HepG2 (cell line): Measurements from ENCODE around the gene DNAJB11. TPM values are rescaled to one million over a fixed set of nuclear protein-coding genes. Genes with fewer than 3 reads are reported as not detected.

ENCODE experiments used
- ATF1 ChIP-seq: IDR thresholded peaks from 2 replicates; pipeline ENCODE4 v1.6.1; 2016; ENCODE audit warnings: mild to moderate bottlenecking, control low read depth
- BRF2 ChIP-seq: sonication (generic); formaldehyde crosslinking; IDR thresholded peaks from 2 replicates; pipeline ENCODE4 v1.8.1; 2022; ENCODE audit warnings: mild to moderate bottlenecking, missing genetic modification reagents
- ELF4 ChIP-seq: sonication (generic); formaldehyde crosslinking; IDR thresholded peaks from 2 replicates; pipeline ENCODE4 v1.5.0; 2020; ENCODE audit warnings: missing genetic modification reagents, mild to moderate bottlenecking, moderate library complexity, borderline replicate concordance
- GTF2F1 ChIP-seq: fragments of 150-350 bp; IDR thresholded peaks from 2 replicates; pipeline ENCODE4 v1.6.1; 2014; ENCODE audit warnings: low read length
- GTF3A ChIP-seq: sonication (generic); formaldehyde crosslinking; conservative IDR thresholded peaks from 2 replicates; pipeline ENCODE4 v1.4.0; 2020; ENCODE audit warnings: mild to moderate bottlenecking, missing genetic modification reagents
- HMGA1 ChIP-seq: sonication (generic); formaldehyde crosslinking; conservative IDR thresholded peaks from 2 replicates; pipeline ENCODE4 v1.4.0; 2020; ENCODE audit warnings: missing genetic modification reagents
- HOXA5 ChIP-seq: sonication (generic); formaldehyde crosslinking; IDR thresholded peaks from 2 replicates; pipeline ENCODE4 v1.4.0; 2020; ENCODE audit warnings: missing genetic modification reagents
- KLF11 ChIP-seq: IDR thresholded peaks from 2 replicates; pipeline ENCODE4 v1.6.1; 2016; ENCODE audit warnings: missing compliant biosample characterization
- MTF2 ChIP-seq: sonication (generic); formaldehyde crosslinking; IDR thresholded peaks from 2 replicates; pipeline ENCODE4 v1.5.0; 2020; ENCODE audit warnings: missing genetic modification reagents, borderline replicate concordance
- NPAS2 ChIP-seq: sonication (generic); formaldehyde crosslinking; IDR thresholded peaks from 2 replicates; pipeline ENCODE4 v1.8.0; 2022; ENCODE audit warnings: mild to moderate bottlenecking, missing genetic modification reagents, borderline replicate concordance
- RARA ChIP-seq: IDR thresholded peaks from 2 replicates; pipeline ENCODE4 v1.6.1; 2016; ENCODE audit warnings: missing genetic modification reagents, missing compliant biosample characterization
- RORA ChIP-seq: sonication (generic); formaldehyde crosslinking; IDR thresholded peaks from 2 replicates; pipeline ENCODE4 v1.5.0; 2020; ENCODE audit warnings: mild to moderate bottlenecking, missing genetic modification reagents, moderate library complexity
- SIX4 ChIP-seq: sonication (generic); formaldehyde crosslinking; IDR thresholded peaks from 2 replicates; pipeline ENCODE4 v1.4.0; 2020; ENCODE audit warnings: missing genetic modification reagents
- ZFY ChIP-seq: sonication (generic); formaldehyde crosslinking; IDR thresholded peaks from 2 replicates; pipeline ENCODE4 v1.4.0; 2020; ENCODE audit warnings: missing genetic modification reagents
- ZKSCAN8 ChIP-seq: IDR thresholded peaks from 2 replicates; pipeline ENCODE4 v1.6.1; 2016; ENCODE audit warnings: borderline replicate concordance, missing genetic modification reagents, missing compliant biosample characterization
- ZNF292 ChIP-seq: sonication (generic); formaldehyde crosslinking; IDR thresholded peaks from 2 replicates; pipeline ENCODE4 v1.8.1; 2022; ENCODE audit warnings: mild to moderate bottlenecking, low read depth, missing genetic modification reagents, borderline replicate concordance
- ZNF337 ChIP-seq: sonication (generic); formaldehyde crosslinking; IDR thresholded peaks from 2 replicates; pipeline ENCODE4 v1.5.1; 2020; ENCODE audit warnings: missing genetic modification reagents, low read depth, mild to moderate bottlenecking, borderline replicate concordance
- ZNF354B ChIP-seq: sonication (generic); formaldehyde crosslinking; IDR thresholded peaks from 2 replicates; pipeline ENCODE4 v1.8.0; 2022; ENCODE audit warnings: mild to moderate bottlenecking, missing genetic modification reagents
- ZNF546 ChIP-seq: sonication (generic); formaldehyde crosslinking; conservative IDR thresholded peaks from 2 replicates; pipeline ENCODE4 v1.8.1; 2023; ENCODE audit warnings: mild to moderate bottlenecking, missing genetic modification reagents
- ZNF552 ChIP-seq: sonication (generic); formaldehyde crosslinking; IDR thresholded peaks from 2 replicates; pipeline ENCODE4 v1.9.0; 2022; ENCODE audit warnings: missing genetic modification reagents, mild to moderate bottlenecking, borderline replicate concordance
- ZNF557 ChIP-seq: sonication (generic); formaldehyde crosslinking; IDR thresholded peaks from 2 replicates; pipeline ENCODE4 v1.4.0; 2020; ENCODE audit warnings: missing genetic modification reagents
- ZNF678 ChIP-seq: sonication (generic); formaldehyde crosslinking; IDR thresholded peaks from 2 replicates; pipeline ENCODE4 v1.4.0; 2020; ENCODE audit warnings: mild to moderate bottlenecking, missing genetic modification reagents
- ZNF788 ChIP-seq: sonication (generic); formaldehyde crosslinking; IDR thresholded peaks from 2 replicates; pipeline ENCODE4 v1.5.0; 2020; ENCODE audit warnings: mild to moderate bottlenecking, missing genetic modification reagents, borderline replicate concordance
- polyA plus RNA-seq, 8 experiments: library from polyadenylated mRNA; depleted of rRNA in 3 of 8; stranded (reverse) in 7 of 8; unstranded in 1 of 8; fragments of >200 nt; fragmentation: Illumina TruSeq in 4 of 8; extraction: Trizol in 4 of 8; gene quantifications; 2 replicates each; pipeline versions ENCODE4 v1.2.1 to v1.2.3, GENCODE V29; 2011 to 2016; ENCODE audit warnings: low read depth in 4 of 8, missing spikeins in 1 of 8, mixed read lengths in 1 of 8; ENCODE audit not compliant: insufficient read depth in 1 of 8
- total RNA-seq, 5 experiments: library from RNA; depleted of rRNA; stranded (reverse); fragments of >200 nt; fragmentation: Illumina TruSeq; extraction: Trizol; gene quantifications; 2 replicates each; pipeline ENCODE4 v1.2.3, GENCODE V29; 2016; ENCODE audit warnings: low read depth in 1 of 5
- TF ChIP-seq, protein P1 (sequence below): fragments of 450-650 bp; IDR thresholded peaks from 2 replicates; pipeline ENCODE4 v1.6.1; 2017; ENCODE audit warnings: mild to moderate bottlenecking
- TF ChIP-seq, protein P2 (sequence below): sonication (generic); formaldehyde crosslinking; IDR thresholded peaks from 2 replicates; pipeline ENCODE4 v1.4.0; 2020; ENCODE audit warnings: missing genetic modification reagents, borderline replicate concordance

Gene DNAJB11
- total and polyA plus RNA-seq, 2 of the 13 experiments (the other 11 are each of a cell fraction or from before 2014, with no cell fraction given): 41.0 to 132 TPM

DNA sequence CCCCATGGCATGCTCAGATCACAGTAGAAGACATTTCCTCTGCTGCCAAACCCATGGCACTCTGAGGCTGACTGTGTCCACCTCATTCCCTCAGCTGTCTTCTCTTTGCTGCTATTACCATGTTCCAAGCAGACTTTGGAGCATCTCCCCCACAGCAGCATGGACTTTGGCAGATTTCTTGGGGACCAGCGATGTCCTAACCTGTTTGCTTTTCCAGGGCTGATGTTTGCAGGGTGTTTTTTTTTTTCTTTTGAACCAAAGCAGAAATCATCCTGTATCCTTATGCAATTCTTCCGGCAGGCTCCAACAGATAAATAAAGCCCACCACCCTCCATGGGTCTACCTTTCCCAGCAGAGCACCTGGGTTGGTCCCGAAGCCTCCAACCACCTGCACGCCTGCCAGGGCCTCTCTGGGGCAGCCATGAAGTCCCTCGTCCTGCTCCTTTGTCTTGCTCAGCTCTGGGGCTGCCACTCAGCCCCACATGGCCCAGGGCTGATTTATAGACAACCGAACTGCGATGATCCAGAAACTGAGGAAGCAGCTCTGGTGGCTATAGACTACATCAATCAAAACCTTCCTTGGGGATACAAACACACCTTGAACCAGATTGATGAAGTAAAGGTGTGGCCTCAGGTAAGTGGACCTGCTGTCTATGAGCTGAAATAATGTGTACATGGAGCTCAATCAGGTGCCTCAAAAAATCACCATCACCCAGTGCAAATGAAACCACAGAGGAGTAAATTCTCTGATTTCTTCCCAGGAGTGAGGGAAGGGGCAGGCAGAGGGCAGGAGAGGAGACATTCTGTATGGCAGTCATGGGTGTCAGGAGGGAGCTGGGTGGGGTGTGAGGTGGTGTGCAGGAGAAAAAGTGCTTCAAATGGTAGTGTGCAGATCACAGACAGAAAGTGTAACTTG is 42.5 kb downstream of the DNAJB11 start, which contains the start of gene AHSG (continued):
- TF ChIP-seq, protein P1, sequence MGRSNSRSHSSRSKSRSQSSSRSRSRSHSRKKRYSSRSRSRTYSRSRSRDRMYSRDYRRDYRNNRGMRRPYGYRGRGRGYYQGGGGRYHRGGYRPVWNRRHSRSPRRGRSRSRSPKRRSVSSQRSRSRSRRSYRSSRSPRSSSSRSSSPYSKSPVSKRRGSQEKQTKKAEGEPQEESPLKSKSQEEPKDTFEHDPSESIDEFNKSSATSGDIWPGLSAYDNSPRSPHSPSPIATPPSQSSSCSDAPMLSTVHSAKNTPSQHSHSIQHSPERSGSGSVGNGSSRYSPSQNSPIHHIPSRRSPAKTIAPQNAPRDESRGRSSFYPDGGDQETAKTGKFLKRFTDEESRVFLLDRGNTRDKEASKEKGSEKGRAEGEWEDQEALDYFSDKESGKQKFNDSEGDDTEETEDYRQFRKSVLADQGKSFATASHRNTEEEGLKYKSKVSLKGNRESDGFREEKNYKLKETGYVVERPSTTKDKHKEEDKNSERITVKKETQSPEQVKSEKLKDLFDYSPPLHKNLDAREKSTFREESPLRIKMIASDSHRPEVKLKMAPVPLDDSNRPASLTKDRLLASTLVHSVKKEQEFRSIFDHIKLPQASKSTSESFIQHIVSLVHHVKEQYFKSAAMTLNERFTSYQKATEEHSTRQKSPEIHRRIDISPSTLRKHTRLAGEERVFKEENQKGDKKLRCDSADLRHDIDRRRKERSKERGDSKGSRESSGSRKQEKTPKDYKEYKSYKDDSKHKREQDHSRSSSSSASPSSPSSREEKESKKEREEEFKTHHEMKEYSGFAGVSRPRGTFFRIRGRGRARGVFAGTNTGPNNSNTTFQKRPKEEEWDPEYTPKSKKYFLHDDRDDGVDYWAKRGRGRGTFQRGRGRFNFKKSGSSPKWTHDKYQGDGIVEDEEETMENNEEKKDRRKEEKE: no peak
- TF ChIP-seq ZNF354B (CRISPR knock-in tag) (0 out of 2 replicates have a peak, but pooled peaks have one; percentile 37), ZNF292 (CRISPR knock-in tag) (peak; percentile 81; the same call in 1 of the 2 replicates), ZNF546 (CRISPR knock-in tag) (no peak; the same call in 1 of the 2 replicates), ELF4 (CRISPR knock-in tag) (no peak; the same call in 1 of the 2 replicates), ZNF557 (peak; percentile 82), HMGA1 (CRISPR knock-in tag) (no peak), HOXA5 (CRISPR knock-in tag) (peak; percentile 91), SIX4 (CRISPR knock-in tag) (no peak), ZFY (peak; percentile 76), GTF3A (CRISPR knock-in tag) (no peak), ZNF678 (CRISPR knock-in tag) (no peak), ATF1 (CRISPR knock-in tag) (peak; percentile 77), BRF2 (CRISPR knock-in tag) (peak; percentile 85; the same call in 1 of the 2 replicates), RARA (CRISPR knock-in tag) (peak; percentile 90), ZNF337 (CRISPR knock-in tag) (no peak; the same call in 1 of the 2 replicates), GTF2F1 (no peak; the same call in 1 of the 2 replicates), KLF11 (peak; percentile 46; the same call in 1 of the 2 replicates), NPAS2 (no peak), RORA (CRISPR knock-in tag) (peak; percentile 70; the same call in 1 of the 2 replicates), ZNF788 (peak; percentile 76; the same call in 1 of the 2 replicates), ZNF552 (CRISPR knock-in tag) (0 out of 2 replicates have a peak, but pooled peaks have one; percentile 21), MTF2 (CRISPR knock-in tag) (no peak; the same call in 1 of the 2 replicates), ZKSCAN8 (CRISPR knock-in tag) (peak; percentile 71; the same call in 1 of the 2 replicates)
- TF ChIP-seq, protein P2, sequence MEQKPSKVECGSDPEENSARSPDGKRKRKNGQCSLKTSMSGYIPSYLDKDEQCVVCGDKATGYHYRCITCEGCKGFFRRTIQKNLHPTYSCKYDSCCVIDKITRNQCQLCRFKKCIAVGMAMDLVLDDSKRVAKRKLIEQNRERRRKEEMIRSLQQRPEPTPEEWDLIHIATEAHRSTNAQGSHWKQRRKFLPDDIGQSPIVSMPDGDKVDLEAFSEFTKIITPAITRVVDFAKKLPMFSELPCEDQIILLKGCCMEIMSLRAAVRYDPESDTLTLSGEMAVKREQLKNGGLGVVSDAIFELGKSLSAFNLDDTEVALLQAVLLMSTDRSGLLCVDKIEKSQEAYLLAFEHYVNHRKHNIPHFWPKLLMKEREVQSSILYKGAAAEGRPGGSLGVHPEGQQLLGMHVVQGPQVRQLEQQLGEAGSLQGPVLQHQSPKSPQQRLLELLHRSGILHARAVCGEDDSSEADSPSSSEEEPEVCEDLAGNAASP (CRISPR knock-in tag): peak; percentile 90
